HG02610 (cell line): Measurements from ENCODE around the gene TEX19.
"Not testable (repeated sequence)": the region's sequence is repeated elsewhere in the genome, so short reads cannot be mapped to it uniquely, and the experiment has no call there.

Experiments
- ATAC-seq: cut with Tn5 transposase; IDR thresholded peaks from one replicate; pipeline ENCODE4 v1.9.1; 2021; ENCODE audit warnings: mild to moderate bottlenecking, moderate library complexity; ENCODE audit not compliant: unreplicated experiment

Gene TEX19

DNA sequence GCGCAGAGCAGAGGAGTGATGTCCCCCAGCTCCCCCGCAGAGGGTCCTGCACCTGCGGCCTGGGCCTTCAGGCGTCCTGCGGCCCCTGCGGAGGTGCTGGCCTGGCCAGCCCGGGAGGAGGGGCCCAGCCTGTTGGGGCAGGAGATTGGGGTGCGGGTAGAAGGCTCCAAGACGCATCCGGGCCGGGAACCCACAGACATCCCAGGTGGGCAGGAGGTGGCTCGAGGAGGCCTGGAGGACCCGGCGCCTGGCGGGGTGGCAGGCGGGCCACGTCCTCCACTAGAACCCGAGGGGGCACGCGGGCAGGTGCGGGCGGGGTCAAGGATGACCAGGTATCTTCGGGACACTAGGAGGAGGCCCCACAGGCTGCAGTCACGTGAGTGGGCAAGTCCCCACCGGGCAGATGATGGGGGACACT, 24.8 kb upstream of the TEX19 start:
- ATAC-seq = no peak

DNA sequence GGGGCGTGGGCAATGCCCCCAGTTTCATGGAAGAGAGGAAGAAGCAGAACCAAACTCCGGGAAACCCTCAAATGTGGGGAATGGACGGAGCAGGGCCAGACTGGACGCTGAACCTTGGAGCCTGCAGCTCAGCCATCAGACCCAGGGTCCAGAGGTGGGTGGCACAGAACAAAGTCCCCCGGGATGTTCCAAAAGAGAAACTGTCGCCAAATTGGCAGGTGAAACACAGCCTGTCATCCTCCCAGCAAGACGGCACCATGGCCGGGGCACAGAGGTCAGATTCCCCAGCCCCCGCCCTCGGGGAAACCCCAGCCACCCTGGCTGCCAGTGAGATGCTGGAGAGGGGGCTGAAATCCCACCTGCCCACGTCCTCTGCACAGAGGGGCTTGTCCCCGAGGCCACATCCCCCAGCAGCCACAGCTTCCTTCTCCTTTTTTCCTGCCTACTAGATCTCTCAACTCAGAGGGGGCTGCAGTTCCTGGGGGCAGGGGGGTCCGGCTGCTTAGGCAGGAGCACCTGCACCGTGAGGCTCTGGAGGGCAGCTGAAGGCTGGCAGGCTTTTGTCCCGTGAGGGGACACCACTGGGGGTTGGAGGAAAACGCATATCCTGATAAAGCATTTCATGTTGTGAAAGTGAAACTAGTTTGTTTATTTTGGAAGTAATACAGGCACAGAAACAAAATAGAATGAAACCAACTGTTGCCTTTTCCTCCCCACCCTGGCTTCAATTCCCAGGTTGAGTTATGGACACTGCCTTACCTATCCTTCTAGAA, 24.2 kb upstream of the TEX19 start:
- no peak for ATAC-seq

DNA sequence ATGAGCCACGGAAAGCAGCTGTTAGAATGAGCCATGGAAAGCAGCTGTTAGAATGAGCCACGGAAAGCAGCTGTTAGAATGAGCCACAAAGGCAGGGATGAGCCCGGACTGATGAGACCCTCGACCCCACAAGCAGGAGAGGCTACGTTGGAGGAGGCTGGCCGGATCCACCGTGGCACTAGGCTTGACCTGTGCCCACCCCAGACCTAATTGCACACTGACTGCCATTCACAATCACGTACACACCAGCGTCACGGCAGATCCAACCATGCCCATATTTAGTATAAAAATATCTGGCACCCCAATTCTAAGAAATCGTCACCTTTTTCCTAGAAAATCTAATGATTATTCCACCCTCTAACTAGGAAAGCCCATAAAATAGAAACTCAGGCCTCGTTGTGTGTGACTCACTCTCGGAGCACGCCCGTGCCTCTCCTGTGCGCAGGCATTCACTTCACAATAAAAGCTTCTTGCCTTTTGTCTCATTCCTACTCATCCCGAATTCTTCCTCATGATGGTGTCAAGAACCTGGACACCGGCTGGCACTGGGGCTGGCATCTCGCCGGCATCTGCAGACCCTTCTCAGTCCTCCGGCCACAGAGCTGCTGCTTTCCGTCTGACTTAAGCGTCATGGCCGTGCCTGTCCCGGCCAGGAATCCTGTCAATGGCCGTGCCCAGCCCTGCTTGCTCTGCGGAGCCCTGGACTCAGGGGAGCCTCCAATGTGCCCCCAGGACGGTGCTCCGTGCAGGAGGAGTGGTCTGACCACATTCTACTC, 20.0 kb upstream of the TEX19 start:
- ATAC-seq = no peak

DNA sequence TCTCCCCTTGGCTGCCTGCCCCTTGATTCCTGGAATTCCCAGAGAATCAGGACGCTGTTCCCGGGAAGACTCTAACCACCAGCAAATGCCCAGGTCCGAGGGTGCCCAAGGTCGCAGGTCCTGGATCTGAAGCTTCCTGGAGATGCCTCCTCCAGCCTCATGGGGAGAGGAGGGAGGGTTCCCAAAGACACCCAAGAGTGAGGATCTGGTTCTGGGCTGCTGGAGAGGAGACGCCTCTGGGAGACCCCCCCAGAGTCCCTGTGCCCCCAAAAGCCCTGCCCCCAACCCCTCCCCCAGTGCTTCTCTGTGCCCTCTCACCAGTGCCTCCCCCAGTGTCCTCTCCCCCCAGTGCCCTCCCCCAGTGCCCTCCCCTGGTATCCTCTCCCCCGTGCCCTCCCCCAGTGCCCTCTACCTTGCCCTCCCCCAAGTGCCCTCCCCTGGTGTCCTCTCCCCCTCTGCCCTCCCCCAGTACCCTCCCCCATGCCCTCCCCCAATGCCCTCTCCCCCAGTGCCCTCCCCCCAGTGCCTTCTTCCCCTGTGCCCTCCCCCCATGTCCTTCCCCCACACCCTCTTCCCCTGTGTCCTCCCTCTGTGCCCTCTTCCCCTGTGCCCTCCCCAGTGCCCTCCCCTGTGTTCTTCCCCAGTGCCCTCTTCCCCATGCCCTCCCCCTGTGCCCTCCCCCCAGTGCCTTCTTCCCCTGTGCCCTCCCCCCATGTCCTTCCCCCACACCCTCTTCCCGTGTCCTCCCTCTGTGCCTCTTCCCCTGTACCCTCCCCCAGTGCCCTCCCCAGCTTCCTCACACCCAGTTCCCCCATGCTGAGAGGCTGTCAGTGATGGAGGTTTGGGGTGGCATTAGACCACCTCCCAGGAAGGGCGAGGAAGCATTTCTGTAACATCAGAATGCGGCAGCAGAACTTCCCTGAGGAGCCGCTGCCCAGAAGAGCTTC, 19.1 kb upstream of the TEX19 start:
- ATAC-seq = no peak

DNA sequence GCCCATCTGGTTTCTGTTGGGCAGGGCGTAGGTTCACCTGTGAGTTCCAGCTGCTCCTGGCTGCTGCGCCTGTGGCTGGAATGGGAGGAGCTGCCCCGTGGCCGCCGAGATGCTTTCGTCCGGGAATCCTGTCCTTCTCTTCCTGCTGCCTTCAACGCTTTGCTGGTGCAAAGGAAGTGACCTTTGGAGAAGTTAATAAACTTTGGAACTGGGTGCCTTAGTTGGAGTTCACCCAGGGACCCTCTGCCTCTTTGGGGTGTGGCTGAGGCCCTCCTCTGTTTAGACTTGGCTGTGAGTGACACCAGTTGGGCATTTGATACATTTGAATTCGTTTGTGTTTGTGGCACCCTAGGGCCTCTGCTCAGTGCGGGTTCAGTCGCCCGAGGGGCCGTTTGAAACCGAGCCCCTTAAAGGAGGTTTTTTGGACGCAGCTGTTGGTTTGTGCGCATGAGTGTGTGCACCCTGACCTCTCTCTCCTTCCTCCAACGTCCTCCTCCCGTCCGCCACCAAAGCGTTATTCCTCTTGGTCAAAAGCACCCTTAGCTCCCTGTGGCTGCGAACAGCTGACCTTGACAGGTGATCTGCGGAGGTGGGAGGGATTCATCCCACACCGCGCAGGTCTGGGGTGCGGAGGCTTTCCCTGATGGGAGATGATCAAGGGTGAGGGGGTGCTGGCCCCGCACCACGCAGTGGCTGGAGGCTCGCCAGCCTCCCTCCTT, 16.5 kb upstream of the TEX19 start:
- ATAC-seq = no peak

DNA sequence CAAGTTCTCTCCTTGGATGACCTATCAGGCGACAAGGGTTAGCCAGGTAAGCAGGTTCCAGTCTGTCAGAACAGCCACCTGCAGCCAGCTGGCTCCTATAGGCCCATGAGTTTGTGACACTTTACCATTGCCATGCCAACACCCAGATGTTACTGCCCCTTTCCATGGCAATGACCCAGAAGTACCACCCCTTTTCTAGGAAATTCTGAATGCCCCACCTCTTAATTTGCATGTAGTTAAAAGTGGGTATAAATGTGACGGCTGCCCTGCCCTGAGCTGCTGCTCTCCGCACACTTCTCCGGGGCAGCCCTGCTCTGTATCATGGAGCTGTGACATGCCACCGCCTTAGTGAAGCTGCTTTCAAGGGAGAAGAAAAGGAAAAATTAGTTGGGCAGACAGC, 15.5 kb upstream of the TEX19 start:
- ATAC-seq = no peak

DNA sequence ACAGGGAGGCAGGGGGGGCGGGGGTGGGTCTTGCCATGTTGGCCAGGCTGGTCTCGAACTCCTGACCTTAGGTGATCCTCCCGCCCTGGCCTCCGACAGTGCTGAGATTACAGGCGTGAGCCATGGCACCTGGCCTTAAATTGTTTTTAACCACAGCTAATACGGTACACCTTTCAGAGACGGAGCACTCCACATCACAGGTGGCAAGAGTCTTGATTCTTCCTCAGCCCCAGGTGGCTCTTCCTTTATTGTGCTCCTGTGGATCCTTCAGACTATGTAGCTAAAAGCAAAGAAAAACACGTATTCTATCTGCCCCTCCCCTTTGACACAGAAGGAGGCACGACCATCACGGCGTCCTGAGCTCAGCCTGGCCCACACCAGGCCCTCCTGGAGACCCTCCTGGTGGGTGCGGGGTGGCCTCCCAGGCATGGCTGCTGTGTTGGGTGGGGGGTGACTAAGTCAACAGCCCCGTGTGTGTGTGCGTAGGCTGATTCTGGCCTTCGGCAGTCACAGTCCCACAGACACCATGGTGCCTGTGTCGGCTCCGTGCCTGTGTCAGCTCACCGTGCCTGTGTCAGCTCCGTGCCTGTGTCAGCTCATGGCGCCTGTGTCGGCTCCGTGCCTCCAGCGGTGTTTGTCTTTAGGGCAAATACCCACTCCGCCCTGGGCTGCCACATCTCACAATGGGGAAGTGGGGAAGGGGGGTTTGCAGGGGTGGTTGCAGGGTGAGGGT, 14.7 kb upstream of the TEX19 start:
- ATAC-seq = no peak

DNA sequence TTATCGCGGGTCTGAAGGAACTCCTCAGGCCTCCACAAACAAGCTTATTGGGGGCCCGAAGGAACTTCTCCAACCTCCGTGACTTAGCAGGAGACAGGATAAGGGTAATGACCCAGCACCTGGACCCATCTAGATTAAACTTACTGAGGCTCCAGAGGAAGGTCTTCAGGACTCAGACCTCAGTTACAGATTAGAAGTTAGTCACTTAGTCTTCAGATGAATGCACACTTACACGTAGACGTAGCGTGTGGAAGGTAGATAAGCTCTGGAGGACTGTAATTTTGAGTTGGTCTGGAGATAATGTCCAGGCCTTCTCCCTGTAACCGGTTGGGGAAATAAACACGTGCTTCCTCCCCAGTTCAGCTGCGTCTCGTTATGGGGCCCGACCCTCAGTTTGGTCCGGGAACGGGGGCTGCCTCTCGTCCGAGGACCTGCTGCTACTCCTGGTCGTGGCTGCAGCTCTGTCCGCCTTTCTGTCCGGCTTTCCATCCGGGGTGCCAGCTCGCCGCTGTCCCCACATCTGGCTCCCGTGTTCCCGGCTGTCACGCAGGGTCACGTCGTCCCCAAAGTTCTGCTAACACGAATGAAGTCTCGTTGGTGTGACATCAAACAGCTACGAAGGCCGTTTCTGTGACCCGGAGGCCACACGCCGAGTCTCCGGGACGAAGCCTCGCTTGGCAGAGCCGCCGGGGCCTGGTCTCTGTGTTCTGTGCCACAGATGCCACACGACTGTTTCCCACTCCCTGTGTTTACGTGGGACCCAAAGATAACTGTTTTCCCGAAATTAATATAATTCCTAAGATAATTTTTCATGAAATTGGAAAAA, 13.7 kb upstream of the TEX19 start:
- ATAC-seq = no peak

DNA sequence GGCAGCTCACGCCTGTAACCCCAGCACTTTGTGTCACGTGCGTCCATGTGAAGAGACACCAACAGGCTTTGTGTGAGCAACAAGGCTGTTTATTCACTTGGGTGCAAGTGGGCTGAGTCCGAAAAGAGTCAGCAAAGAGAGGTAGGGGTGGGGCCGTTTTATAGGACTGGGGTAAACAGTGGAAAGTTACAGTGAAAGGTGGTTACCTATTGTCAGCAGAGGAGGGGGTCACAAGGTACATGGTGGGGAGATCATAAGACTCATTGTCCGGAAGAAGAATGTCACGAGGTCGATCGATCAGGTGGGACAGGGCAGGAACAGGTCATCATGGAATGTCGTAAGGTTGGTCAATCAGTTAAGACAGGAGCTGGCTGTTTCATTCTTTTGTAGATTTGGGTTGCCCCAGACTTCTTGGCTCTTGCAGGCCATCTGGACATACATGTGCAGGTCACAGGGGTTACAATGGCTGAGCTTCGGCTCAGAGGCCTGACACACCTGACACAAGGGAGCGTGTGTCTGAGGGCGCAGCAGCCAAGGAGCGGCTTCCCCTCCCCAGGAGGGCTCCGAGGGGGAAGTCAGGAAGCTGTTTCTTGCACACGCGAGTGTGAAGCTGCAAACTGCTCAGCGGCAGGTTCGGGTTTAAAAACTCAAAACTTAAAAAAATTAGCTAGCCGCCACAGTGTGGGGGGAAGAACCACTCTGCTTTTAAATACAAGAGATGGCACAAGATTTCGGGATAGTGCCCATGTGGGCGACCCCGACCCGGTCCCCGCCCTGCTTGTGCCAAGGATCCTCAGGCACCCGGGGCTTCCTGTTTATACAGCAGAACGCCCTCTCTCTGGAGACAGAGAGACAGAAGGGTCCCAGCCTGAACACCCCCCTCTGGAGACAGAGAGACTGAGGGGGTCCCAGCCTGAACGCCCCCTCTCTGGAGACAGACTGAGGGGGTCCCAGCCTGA, 12.4 kb upstream of the TEX19 start:
- ATAC-seq = no peak

DNA sequence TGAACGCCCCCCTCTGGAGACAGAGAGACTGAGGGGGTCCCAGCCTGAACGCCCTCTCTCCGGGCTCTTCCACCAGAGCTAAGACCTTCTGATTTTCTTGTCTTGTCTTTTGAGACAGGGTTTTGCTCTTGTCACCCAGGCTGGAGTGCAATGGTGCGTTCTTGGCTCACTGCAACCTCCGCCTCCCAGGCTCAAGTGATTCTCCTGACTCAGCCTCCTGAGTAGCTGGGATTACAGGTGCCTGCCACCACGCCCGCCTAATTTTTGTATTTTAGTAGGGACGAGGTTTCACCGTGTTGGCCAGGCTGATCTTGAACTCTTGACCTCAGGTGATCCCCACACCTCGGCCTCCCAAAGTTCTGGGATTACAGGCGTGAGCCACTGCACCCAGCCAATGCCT, 11.1 kb upstream of the TEX19 start:
- not testable (repeated sequence) for ATAC-seq

DNA sequence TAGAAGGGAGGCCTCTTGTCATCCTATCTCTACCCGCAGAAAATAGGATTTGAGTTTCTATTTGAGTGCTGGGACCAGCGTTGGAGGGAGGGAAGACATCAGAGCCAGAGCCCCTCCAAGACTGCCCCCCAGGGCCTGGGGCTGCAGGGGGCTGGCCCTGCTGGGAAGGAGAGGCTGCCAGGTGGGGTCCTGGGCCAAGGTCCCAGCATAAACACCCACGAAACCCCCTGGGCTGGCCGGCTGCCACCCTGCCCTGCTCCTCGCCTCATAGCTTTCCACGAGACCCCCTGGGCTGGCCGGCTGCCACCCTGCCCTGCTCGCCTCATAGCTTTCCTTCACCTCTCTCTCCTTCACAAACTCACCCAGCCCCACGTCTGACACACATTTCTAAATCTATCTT, 10.6 kb upstream of the TEX19 start:
- ATAC-seq = no peak

DNA sequence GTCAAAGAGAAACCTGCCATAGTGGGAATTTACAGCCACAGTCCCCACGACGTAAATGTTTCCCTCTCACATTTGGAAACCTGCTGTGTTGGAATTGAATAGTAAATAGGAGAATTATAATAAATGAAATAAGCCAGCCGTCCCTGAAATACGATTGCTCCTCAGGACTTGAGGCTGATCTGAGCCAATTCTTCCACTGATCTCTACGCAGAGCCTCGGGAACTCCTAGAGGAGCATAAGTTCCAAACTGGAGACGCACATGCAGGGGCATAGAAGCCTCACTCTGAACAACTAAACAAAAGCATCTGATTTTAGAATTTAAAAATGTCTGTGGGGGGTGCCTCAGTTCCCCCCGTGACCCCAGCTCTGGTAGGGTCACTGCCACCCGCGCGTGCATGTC, 10.2 kb upstream of the TEX19 start:
- no peak for ATAC-seq

DNA sequence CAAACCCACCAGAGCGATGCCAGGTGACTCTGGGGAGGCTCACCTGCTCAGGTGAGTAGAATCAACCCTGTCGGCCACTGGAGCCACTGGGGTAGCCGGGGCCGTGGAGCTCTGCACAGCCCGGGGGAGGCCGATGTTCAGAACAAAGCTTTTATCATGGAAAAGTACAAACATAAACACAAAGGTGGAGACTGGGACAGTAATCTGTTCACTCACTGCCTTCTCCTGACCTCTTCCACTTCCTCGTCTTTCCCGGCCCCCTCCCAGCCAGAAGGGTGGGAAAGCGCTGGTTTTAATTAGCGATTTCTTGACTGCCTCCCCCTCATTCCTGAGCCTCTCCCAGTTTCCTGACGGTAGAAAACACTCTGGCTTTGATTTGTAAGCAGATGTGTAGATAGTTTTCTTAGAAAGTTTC, 9.8 kb upstream of the TEX19 start:
- ATAC-seq = no peak

DNA sequence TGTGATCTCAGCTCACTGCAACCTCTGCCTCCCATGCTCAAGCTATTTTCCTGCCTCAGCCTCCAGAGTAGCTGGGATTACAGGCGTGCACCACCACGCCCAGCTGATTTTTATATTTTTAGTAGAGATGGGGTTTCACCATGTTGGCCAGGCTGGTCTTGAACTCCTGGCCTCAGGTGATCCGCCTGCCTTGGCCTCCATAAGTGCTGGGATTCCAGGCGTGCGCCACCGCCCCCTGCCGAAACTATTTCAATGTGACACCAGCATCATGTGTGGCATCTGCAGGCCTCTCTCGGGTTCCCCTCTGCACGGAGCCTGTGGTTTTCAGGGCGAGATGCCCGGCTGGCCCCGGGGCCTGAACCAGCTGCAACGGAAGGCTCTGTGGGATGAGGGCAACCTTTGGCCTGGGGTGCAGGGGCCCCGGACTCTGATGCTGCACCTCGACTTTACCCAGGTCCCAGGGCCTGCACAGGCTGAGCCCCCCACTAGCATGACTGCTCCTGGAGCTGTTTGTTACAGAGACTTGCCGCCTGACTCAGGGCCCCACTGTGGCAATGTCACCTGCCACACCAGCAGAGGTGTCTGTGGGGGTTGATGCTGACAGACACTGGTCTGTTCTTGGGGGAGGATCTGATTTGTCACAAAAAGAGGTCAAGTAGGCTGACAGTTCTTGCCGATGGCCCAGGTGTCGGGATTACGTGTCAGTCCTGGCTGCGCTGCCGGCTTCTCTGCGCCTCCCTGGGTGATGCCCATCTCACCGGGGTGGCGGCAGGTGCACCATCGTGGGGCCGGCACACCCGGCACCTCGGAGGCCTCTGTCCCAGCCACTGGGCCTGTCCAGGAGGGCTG, 8.6 kb upstream of the TEX19 start:
- ATAC-seq = no peak

DNA sequence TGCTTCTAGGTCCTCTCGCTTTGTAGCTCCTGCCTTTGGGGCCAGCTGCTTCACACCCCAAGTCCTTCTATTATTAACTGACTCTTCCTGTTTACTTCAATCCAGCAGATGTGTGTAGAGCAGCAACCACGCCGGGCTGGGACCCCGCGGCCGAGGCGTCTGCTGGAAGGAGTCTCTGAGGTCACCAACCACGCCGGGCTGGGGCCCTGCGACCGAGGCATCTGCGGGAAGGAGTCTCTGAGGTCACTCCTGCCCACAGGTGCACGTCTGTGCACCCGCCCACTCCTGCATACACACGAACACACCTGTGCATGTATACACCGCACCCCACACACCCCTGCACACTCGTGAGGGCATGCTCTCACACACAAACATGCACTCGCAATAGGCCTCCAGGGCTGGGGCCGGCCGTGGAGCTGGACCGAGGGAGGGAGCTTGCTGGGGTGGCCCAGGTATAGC, 7.8 kb upstream of the TEX19 start:
- ATAC-seq = no peak

DNA sequence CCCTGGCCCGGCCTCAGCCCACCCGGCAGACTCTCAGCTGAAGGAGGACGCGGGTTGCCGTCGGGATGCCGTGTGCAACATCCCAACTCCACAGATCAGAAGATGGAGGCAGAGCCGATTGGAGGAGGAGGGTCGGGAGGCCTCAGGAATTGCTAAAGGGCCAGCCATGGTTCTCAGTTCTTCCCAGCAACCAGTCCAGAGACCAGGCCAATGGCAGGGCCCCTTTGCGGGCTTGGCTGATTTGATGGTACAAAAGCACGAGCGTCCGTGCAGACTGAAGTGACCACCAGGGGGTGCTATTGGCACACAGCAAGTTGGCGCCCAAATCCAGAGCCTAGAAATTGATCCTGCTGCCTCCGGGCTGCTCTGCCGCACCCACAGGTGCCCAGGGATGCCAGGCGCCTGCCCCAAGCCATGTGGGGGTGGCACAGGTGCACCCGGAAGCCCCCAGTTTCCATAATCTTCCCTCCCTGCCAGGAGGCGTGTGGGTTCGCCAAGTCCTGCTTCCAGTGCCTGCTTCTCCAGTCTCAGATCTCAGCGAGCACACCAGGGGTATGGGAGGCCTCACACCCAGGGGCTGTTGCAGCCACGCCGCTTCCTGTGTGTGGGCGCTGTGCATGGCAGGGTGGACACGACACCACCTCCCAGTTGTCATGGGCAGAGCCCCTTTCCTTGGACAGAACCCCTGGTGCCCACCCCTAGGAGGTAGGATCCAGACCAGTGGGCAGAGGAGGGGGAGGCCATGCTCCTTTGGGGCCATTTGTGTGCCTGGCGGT, 7.1 kb upstream of the TEX19 start:
- no peak for ATAC-seq
